Caki2 (cell line): Measurements from ENCODE around the gene LCK. TPM values are rescaled to one million over a fixed set of nuclear protein-coding genes. Genes with fewer than 3 reads are reported as not detected.
A peak's percentile ranks its signal among the peaks of the same experiment; 100 is the strongest.
"Not testable (repeated sequence)": the region's sequence is repeated elsewhere in the genome, so short reads cannot be mapped to it uniquely, and the experiment has no call there.

Source experiments
- DNase-seq: peaks from one replicate; pipeline ENCODE4 v3.0.0-alpha.2; 2015; ENCODE audit warnings: low read depth
- in situ Hi-C: cut with HindIII; loops from 2 replicates; pipeline ENCODE4 v1.10.0; 2016; ENCODE audit warnings: low sequenced_read_pairs, low pct_unique_long_range_greater_than_20kb, mixed read lengths
- total RNA-seq: library from RNA; depleted of rRNA; stranded (reverse); fragments of >200 nt; shearing (Covaris generic); gene quantifications from 2 replicates; pipeline ENCODE4 v1.2.3, GENCODE V29; 2014; ENCODE audit warnings: low replicate concordance

LCK gene
- total RNA-seq, 1 experiment from 2014 or later, result not detected

DNA sequence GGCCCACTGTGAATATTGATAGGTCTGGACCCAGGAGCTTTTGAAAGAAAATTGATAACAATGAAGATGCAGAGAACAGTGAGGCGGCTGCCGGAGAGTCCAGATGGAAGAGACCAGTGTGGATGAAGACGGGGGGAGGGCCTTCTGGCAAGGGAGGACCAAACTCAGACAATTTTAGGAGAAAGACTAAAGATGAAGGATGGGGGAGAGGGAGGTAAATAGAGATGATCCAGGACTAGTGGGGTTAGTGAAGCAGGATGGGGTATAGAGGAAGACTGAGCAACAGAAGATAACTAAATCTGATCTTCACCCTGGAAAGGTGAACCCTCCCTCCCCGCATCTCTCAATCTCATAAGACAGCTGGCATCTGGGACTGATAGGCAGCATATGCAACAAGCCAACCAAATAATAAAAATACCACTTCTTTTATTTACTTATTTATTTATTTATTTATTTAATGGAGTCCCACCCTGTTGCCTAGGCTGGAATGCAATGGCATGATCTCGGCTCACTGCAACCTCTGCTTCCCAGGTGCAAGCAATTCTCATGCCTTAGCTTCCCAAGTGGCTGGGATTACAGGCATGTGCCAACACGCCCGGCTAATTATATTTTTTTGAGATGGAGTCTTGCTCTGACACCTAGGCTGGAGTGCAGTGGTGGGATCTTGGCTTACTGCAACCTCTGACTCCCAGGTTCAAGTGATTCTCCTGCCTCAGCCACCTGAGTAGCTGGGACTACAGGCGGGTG, 18.3 kb upstream of the LCK start:
- no peak for DNase-seq
- in situ Hi-C loops, result no loop called here

DNA sequence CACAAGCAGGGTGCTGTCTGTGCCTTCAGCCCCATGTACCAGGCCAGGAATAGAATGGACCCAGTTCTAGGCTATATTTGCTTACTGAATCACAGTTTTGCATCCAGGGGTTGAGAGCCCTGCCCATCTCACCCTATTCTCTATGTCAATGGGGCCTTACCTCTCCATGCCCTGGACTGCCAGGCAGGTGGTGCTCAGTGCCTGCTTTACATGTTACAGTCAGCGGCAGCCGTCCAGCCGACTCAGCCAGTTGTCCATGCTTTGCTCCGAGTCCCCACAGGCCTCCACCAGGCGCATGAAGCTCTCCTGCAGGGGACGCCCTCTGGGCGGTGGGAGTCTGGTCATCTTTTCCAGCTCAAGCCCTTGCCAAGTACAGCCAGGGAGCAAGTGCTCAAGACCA, 16.3 kb upstream of the LCK start:
- in situ Hi-C loops, result no loop called here
- DNase-seq, result no peak

DNA sequence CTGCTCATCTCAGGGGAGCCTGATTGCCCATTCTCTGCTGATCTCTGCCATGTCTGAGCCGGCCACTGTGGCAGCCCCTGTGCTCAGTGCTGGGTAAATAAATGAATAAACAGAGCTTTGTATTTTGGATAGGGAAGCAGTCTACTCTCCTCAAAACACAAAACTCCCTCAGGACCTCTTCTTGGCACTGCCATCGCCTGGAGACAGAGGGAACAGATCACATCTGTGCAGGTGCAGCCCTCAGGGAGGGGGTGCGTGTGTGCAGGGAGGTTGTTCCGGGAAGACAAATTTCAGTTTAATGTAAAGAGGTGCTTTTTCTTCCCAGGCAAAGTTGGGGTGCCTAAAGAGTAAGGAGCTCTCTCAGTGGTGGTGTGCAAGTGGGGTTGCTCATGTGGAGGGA, 11.7 kb upstream of the LCK start:
- in situ Hi-C loops, result no loop called here

GRCh38 chr1:32239790-32240139, 11.3 kb upstream of the LCK start:
- in situ Hi-C loops, result no loop called here
- DNase-seq, result no peak

More for the DNA sequence above, 11.7 kb upstream of the LCK start:
- no peak for DNase-seq

- in situ Hi-C loops, result no loop called here
- peak; percentile 54 for DNase-seq
Observed at GRCh38 chr1:32240140-32240951, 10.7 kb upstream of the LCK start.

DNA sequence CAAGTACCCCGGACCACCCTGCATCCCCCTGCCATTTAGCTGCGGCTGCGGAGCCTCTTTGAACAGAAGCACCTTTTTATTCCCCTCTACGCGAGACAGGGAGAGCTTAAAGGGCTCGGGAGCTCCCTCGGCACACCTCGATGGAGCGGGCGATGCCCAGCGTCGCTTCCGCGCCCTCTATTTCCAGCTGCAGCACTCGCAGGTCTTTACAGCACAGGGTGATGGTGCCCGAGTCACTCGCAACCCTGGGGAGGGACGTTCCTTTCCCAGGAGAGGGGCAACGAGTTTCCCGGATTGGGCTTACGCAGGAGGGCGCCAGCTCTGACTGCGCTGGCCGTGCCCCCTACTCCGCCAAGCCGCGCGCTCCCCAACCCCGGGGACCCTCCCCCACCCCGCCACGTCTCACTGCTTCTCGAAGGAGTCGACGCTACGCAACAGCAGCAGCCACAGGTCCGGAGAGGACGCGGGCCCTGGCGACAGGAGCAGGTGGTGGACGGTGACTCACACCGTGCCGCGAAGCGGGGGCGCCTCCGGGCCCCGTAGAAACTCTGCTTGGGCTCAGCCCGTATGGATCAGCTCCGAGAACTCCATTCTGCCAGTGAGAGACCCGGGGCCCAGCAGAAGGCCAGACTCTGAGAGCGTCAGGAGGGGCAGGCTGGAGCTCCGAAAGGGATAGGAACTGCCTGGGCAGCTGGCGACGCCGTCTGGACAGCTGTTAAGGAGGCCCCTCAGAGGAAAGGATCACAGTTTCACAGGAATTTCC, 9.9 kb upstream of the LCK start:
- DNase-seq, result no peak
- in situ Hi-C loops, result no loop called here

- in situ Hi-C loops, result no loop called here
- no peak for DNase-seq
Observed at GRCh38 chr1:32242341-32242851, 8.7 kb upstream of the LCK start.

- in situ Hi-C loops, result no loop called here
- no peak for DNase-seq
Observed at GRCh38 chr1:32246888-32247273, 4.2 kb upstream of the LCK start, which contains the start of gene FAM167B. Gene FAM167B (plus strand): TSS chr1:32247222. CDS start chr1:32247422, 200 bp downstream.

DNA sequence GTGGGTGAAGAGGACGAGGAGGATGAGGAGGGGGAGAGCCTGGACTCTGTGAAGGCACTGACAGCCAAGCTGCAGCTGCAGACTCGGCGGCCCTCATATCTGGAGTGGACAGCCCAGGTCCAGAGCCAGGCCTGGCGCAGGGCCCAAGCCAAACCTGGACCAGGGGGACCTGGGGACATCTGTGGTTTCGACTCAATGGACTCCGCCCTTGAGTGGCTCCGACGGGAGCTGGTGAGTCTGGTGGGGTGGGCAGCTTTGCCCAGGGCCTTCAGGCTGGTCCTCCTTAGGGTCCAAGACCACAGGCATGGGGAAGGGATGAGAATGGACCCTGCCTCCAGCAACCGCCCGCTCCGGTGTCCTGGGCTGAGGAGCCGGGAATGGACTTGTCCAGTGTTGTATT, 3.6 kb upstream of the LCK start:
- in situ Hi-C loops, result no loop called here
- DNase-seq, result no peak

- no peak for DNase-seq
- in situ Hi-C loops, result no loop called here
Observed at GRCh38 chr1:32247983-32248889, 2.8 kb upstream of the LCK start.

DNA sequence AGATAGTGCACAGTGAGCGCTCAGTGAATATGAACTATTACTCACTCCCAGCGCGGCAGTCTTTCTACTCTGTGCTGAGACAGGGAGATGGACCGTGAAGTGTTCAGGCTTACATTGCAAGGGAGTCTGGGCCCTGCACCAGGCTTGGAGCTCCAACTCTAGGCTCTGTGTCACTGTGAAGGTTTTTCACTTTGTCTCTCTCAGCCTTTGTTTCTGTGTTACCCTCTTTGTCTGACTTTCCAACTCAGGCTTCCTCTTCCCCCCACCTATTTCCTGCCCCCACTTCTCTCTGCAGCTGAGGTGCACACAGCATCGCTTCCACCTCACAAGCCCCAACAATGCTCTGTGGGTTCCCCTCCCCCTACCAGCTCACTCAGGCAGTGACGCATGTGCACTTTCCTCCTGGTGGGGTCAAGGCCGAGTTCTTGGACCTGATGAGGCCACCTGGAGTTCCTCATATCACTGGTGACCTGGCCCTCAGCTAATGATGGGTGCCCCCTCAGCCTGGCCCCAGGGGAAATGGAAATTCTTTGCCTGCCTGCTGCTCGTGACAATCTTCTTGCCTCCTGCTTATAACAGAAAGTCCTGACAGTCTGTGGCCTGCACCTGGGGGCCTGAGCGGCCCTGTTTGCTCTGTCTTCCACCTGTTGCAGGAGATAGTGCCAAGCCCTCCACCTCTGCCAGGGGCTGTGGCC, 1.1 kb upstream of the LCK start:
- in situ Hi-C loops, result no loop called here
- DNase-seq, result peak; percentile 40

- no peak for DNase-seq
- in situ Hi-C loops, result no loop called here
Observed at GRCh38 chr1:32255072-32256071, 4.3 kb downstream of the LCK start.

DNA sequence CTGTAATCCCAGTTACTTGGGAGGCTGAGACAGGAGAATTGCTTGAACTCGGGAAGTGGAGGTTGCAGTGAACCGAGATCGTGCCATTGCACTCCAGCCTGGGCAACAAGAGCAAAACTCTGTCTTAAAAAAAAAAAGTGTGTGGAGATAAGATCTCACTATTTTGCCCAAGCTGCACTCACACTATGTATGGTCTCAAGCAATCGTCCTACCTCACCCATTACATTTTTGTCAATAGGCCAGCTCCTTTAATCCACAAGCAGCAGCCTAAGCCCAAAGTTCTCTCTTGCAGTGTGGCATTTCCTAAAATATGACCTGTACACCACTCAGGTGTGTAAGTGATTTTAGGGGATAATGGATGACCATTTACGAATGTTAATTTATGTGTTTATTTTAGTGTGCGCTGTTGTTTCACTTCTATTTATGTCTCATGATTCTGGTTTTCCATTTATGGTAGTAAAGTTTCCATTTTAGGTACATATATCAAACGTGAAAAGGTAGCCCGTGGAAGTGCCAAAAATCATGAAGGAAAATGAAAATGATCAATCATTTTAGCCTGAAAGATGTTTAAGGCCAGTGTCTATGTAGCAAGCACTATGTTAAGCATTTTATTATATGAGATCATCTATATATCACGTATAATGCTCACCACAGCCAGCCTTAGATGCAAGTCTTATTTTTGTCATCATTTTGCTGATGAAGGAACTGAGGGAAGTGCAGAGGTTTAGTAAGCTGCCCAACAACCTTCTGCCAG, 5.6 kb downstream of the LCK start:
- in situ Hi-C loops, result no loop called here
- no peak for DNase-seq

- no peak for DNase-seq
- in situ Hi-C loops, result no loop called here
Observed at GRCh38 chr1:32257227-32257508, 6.1 kb downstream of the LCK start.

GRCh38 chr1:32263236-32263593, 12.2 kb downstream of the LCK start:
- in situ Hi-C loops, result not testable (repeated sequence)

DNA sequence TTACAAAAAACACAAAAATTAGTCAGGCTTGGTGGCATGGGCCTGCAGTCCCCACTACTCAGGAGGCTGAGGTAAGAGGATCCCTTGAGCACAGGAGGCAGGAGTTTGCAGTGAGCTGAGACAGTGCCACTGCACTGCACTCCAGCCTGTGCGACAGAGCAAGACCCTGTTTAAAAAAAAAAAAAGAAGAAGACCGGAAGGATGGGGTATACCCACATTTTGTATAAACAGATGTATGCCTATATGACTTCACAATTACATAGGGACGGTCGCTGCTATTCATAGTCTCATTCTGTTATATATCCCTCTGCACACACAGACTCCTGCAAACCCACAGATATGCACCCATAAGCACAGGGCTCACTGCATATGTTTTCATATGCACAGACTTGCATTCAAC, 12.7 kb downstream of the LCK start:
- in situ Hi-C loops, result no loop called here
- DNase-seq, result no peak

More at GRCh38 chr1:32263236-32263593, 12.2 kb downstream of the LCK start:
- DNase-seq, result not testable (repeated sequence)
